Measurements from ENCODE around the gene STK32C. TPM values are rescaled to one million over a fixed set of nuclear protein-coding genes. Genes with fewer than 3 reads are reported as not detected.
"Not testable (repeated sequence)": the region's sequence is repeated elsewhere in the genome, so short reads cannot be mapped to it uniquely, and the experiment has no call there.

Gene STK32C
- polyA plus RNA-seq, 1 donor from 2014 or later = 23.2 TPM

- not testable (repeated sequence) for H3F3A ChIP-seq (ENCODE audit: insufficient read depth, low read length, poor library complexity, severe bottlenecking); H3K9me2 ChIP-seq (ENCODE audit: insufficient read depth, low read length); H3K36me3 ChIP-seq (ENCODE audit: insufficient read depth, low read length); H3K9ac ChIP-seq (ENCODE audit: low read length); H3K4me3 ChIP-seq (ENCODE audit: low read length); H3K9me3 ChIP-seq (ENCODE audit: low read length); H4K20me1 ChIP-seq (ENCODE audit: insufficient read depth); H3K4me2 ChIP-seq (ENCODE audit: low read length); H2AFZ ChIP-seq (ENCODE audit: low read depth, low read length); H3K79me2 ChIP-seq (replicated peaks; ENCODE audit: insufficient read depth, low read length); H3K27me3 ChIP-seq (ENCODE audit: insufficient read depth, low read depth, low read length); H3K27ac ChIP-seq (ENCODE audit: low read length)
These were observed 86.8 kb downstream of the STK32C start for GRCh38 chr10:132220996-132221395.

- Histone ChIP-seq H3K9me3 (ENCODE audit: low read length) (no peaks in the 10 kb centered on the region), H2AFZ (ENCODE audit: low read depth, low read length) (no peak overlapping the region), H3K79me2 (replicated peaks; ENCODE audit: insufficient read depth, low read length) (no peaks in the 10 kb centered on the region), H3F3A (ENCODE audit: insufficient read depth, low read length, poor library complexity, severe bottlenecking) (no peaks in the 10 kb centered on the region), H3K9ac (ENCODE audit: low read length) (no peak overlapping the region), H3K4me2 (ENCODE audit: low read length) (no peak overlapping the region), H4K20me1 (ENCODE audit: insufficient read depth) (no peaks in the 10 kb centered on the region), H3K27ac (ENCODE audit: low read length) (no peak overlapping the region), H3K27me3 (ENCODE audit: insufficient read depth, low read depth, low read length) (no peaks in the 10 kb centered on the region), H3K4me3 (ENCODE audit: low read length) (no peak overlapping the region), H3K36me3 (ENCODE audit: insufficient read depth, low read length) (no peaks in the 10 kb centered on the region), H3K9me2 (ENCODE audit: insufficient read depth, low read length) (no peaks in the 10 kb centered on the region)
- no peak for TF ChIP-seq MXI1 (conservative IDR thresholded peaks at IDR 0.05; ENCODE audit: poor library complexity, severe bottlenecking)
- no peak for TF ChIP-seq EP300 (conservative IDR thresholded peaks at IDR 0.05; ENCODE audit: poor library complexity, severe bottlenecking)
- TF ChIP-seq, protein P1, sequence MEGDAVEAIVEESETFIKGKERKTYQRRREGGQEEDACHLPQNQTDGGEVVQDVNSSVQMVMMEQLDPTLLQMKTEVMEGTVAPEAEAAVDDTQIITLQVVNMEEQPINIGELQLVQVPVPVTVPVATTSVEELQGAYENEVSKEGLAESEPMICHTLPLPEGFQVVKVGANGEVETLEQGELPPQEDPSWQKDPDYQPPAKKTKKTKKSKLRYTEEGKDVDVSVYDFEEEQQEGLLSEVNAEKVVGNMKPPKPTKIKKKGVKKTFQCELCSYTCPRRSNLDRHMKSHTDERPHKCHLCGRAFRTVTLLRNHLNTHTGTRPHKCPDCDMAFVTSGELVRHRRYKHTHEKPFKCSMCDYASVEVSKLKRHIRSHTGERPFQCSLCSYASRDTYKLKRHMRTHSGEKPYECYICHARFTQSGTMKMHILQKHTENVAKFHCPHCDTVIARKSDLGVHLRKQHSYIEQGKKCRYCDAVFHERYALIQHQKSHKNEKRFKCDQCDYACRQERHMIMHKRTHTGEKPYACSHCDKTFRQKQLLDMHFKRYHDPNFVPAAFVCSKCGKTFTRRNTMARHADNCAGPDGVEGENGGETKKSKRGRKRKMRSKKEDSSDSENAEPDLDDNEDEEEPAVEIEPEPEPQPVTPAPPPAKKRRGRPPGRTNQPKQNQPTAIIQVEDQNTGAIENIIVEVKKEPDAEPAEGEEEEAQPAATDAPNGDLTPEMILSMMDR (IDR thresholded peaks at IDR 0.05; ENCODE audit: poor library complexity, severe bottlenecking) = no peak
- no peak for TF ChIP-seq TAF1 (IDR thresholded peaks at IDR 0.05; ENCODE audit: low read depth)
These were observed 87.7 kb downstream of the STK32C start for GRCh38 chr10:132220061-132220460.

DNA sequence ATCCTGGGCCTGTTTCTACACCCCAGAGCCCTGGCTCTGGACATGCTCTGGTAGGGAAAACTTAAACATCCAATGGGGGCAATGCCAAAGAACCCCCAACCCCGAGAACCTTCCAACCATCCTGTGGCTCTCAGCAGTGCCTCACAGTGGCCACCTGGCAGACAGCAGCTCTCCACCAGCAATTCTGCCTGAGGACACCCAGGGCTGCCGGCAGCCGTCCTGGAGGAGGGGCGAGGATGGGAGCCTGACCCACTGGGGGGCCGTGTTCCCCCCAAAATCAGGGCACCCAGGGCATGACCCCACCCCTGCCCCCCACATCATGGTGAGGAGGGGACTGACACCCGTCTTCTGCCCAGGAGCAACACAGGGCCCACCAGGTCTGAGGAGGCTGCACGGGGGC lies 88.3 kb downstream of the STK32C start:
- Histone ChIP-seq H3K9me3 (ENCODE audit: low read length) (no peaks in the 10 kb centered on the region), H2AFZ (ENCODE audit: low read depth, low read length) (no peak overlapping the region), H3K36me3 (ENCODE audit: insufficient read depth, low read length) (no peaks in the 10 kb centered on the region), H3K79me2 (replicated peaks; ENCODE audit: insufficient read depth, low read length) (no peaks in the 10 kb centered on the region), H3F3A (ENCODE audit: insufficient read depth, low read length, poor library complexity, severe bottlenecking) (no peaks in the 10 kb centered on the region), H3K9me2 (ENCODE audit: insufficient read depth, low read length) (no peaks in the 10 kb centered on the region), H4K20me1 (ENCODE audit: insufficient read depth) (no peaks in the 10 kb centered on the region), H3K27ac (ENCODE audit: low read length) (no peak overlapping the region), H3K27me3 (ENCODE audit: insufficient read depth, low read depth, low read length) (no peaks in the 10 kb centered on the region), H3K4me3 (ENCODE audit: low read length) (no peak overlapping the region), H3K9ac (ENCODE audit: low read length) (no peak overlapping the region), H3K4me2 (ENCODE audit: low read length) (no peak overlapping the region)
- TF ChIP-seq EZH2 (IDR thresholded peaks at IDR 0.05; ENCODE audit: borderline replicate concordance, insufficient read depth, low read length, poor library complexity, severe bottlenecking) = no peak
- no peak for TF ChIP-seq TAF1 (IDR thresholded peaks at IDR 0.05; ENCODE audit: low read depth)

GRCh38 chr10:132216441-132216840 lies 91.3 kb downstream of the STK32C start:
- H3K4me2 ChIP-seq (ENCODE audit: low read length); H3K27me3 ChIP-seq (ENCODE audit: insufficient read depth, low read depth, low read length); H3K9me3 ChIP-seq (ENCODE audit: low read length); H3K9ac ChIP-seq (ENCODE audit: low read length); H3K79me2 ChIP-seq (replicated peaks; ENCODE audit: insufficient read depth, low read length); H4K20me1 ChIP-seq (ENCODE audit: insufficient read depth); H3K4me3 ChIP-seq (ENCODE audit: low read length); H3F3A ChIP-seq (ENCODE audit: insufficient read depth, low read length, poor library complexity, severe bottlenecking); H3K36me3 ChIP-seq (ENCODE audit: insufficient read depth, low read length); H2AFZ ChIP-seq (ENCODE audit: low read depth, low read length); H3K27ac ChIP-seq (ENCODE audit: low read length); H3K9me2 ChIP-seq (ENCODE audit: insufficient read depth, low read length): not testable (repeated sequence)

Measured in neural cell (in vitro differentiated cells).